HG03432 (cell line): ENCODE data around the gene GRWD1.

Source experiments
- ATAC-seq: cut with Tn5 transposase; IDR thresholded peaks from one replicate; pipeline ENCODE4 v1.9.1; 2021; ENCODE audit warnings: mild to moderate bottlenecking, moderate library complexity; ENCODE audit not compliant: unreplicated experiment

Gene GRWD1

GRCh38 chr19:48455171-48455907 is 9.6 kb downstream of the GRWD1 start, which contains the start of gene KCNJ14:
Gene KCNJ14 (plus strand): TSS chr19:48455574. CDS start chr19:48461725, 6,151 bp downstream.
- no peak for ATAC-seq

- ATAC-seq, result no peak
Measured at GRCh38 chr19:48455908-48456562, 10.3 kb downstream of the GRWD1 start.

DNA sequence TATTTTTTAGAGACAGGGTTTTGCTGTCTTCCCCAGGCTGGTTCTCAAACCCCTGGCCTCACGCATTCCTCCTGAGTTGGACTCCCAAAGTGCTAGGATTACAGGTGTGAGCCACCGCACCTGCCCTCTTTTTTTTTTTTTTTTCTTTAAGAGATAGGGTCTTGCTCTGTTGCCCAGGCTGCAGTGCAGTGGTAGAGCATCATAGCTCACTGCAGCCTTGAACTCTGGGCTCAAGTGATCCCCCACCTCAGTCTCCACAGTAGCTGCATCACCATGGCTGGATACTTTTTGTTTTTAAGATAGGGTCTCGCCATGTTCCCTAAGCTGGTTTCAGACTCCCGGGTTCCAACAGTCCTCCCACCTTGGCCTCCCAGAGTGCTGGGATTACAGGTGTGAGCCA is 11.1 kb downstream of the GRWD1 start:
- ATAC-seq, result no peak

DNA sequence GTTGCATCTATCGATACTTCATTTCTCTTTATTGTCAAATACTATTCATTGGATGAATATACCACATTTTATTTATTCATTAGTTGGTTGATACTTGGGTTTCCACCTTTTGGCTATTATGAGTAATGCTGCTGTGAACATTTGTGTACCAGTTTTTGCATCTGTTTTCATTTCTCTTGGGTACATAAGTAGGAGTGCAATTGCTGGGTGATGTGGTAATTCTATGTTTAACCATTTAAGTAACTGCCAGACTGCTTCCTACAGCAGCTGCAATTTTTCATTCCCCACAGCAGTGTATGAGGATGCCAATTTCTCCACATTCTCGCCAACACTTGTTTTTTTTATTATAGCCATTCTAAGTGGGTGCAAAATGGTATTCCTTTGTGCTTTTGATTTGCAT is 12.2 kb downstream of the GRWD1 start:
- ATAC-seq, result no peak

DNA sequence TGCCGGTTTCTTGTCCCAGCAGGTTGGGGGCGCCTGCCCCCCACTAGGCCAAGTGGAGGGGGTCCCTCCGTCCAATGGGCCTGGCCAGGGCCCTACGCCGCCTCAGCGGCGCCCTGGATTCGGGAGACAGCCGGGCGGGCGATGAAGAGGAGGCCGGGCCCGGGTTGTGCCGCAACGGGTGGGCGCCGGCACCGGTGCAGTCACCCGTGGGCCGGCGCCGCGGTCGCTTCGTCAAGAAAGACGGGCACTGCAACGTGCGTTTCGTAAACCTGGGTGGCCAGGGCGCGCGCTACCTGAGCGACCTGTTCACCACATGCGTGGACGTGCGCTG is 15.8 kb downstream of the GRWD1 start:
- ATAC-seq, result no peak

GRCh38 chr19:48461982-48462655 is 16.3 kb downstream of the GRWD1 start:
- no peak for ATAC-seq

DNA sequence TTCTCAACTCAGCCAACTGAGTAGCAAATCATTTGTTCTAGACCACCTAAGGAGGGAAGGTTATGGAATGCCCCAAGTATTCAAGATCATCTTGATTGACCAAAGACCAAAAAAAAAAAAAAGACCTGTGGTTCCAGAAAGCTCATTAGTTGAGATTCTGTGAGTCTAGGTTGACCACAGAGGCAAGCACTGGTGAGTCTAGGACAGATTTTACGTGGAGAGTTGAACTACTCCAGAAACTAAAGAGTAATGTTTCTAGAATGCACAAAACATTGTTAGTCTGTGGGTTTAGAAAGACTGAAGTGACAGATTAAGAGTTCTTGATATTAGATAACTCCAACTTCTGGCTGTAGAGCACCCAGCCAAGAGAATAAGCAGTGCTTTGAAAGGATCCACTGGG is 19.4 kb downstream of the GRWD1 start:
- no peak for ATAC-seq

DNA sequence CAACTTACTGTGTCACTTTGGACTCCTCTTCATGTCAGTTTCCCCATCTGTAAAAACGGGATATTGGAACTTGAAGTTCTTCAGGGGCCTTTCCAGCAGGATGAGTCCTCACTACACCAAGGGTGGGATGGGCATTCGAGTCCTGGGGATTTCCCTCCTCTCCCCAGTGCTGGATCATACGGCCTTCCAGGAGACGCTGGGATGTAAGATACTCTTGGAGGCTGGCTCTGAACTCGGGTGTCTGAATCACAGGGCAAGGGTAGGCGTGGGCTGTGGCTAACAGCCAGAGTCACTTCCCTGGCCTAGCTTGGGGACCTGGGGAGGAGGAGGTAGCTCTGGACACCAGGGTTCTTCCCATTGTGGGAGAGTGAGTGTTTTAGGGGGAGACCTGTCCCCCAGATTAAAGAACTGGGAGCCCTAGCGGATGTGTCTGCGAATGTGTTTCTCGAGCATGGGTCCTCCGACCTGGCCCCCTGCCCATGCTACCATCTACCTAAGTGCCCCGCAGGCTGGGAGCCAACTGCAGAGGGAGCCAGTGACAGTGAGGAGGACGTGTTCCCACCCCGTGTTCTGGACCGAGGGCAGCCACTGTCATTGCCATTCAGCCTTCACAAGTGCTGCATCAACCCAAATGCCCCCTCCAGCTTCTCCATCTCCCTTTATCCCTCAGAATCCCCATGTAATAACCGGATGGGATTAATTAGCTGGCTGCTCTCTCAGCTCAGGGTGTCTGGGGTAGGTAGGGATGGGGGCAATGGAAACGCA is 21.0 kb downstream of the GRWD1 start:
- ATAC-seq, result no peak

DNA sequence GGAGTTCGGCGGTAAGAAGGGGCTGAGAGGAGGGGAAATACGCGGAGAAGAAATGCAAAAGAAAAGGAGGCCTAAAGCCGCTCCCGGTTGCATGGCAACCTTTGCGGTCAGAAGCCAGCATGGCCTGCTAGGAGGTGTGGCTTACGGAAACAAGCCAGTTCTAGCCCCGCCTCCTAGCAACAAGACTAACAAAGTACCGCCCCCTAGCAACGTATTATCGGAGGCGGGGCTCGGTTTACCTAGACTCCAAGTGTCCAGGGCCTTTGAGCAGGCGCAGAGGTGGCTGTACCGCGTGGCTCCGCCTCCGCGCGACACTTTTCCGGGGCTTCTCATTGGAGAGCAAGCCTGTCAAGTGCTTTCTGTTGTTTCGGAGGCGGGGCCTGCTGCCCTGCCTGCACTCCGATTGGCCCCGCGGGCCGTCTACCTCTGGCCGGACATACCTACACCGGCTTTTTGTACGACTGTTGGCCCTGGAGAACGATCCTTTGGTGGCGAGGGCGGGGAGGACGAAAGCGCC is 23.0 kb downstream of the GRWD1 start:
- peak; percentile 90 for ATAC-seq

DNA sequence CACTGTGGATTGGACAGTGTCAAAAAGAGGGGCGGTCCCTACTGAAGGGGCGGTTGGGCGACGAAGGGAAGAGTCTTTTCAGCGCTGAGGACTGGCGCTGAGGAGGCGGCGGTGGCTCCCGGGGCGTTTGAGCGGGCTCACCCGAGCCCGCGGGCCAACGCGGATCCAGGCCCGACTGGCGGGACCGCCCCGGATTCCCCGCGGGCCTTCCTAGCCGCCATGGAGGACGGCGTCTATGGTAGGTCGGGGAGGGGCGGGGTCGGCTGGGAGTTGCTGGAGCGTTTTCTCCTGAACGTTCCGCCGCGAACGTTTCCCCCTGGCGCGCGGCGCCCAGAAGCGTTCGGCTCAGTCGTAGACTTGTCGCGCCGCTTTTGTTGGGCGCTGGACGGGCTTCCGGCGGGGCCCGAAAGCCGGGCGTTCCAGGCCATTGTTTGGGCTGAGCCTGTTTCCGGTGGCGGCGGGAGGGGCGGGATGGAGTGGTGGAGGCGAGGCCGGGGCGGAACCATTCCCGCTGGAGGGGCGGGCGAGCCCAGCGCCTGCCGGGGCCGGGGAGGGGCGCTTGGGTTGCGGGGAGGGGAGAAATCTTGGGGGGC is 23.6 kb downstream of the GRWD1 start, which contains the start of gene CYTH2:
Gene CYTH2 (plus strand): TSS at position 81 of the 593 bp plus-strand sequence. CDS start 139 bp downstream, at position 220.
- peak; percentile 29 for ATAC-seq

GRCh38 chr19:48469934-48470680 is 24.3 kb downstream of the GRWD1 start:
- no peak for ATAC-seq

DNA sequence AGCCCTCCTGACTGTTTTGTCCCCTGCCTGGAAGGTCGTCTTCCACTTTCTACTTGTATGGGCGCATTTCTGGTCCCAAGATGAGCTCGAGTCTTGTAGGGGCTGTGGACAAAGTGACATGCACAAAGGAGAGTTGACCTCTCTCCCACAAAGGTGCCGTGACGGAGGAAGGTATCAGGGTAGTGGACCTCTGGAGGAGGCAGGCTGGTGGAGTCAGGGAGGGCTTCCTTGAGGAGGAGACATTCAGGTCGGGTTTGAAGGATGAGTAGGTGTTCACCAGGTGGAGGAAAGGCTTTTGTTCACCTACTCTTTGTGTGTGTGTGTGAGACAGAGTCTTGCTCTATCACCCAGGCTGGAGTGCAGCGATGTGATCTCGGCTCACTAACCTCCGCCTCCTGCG is 25.1 kb downstream of the GRWD1 start:
- no peak for ATAC-seq

DNA sequence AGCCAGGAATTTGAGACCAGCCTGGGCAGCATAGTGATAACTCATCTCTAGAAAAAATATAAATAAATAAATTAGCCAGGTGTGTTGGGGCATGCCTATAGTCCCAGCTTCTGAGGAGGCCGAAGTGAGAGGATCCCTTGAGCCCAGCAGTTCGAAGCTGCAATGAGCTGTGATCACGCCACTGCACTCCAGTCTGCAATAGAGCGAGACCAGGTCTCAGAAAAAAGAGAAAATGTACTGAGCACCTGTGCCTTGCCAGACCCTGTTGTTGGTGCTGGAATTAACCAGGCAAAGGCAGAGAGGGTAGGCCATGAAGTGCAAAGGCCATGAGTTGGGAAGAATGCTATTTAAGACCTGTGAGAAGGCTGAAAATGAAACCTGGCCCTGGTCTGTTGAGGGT is 26.1 kb downstream of the GRWD1 start:
- no peak for ATAC-seq

- no peak for ATAC-seq
Measured at GRCh38 chr19:48473161-48473966, 27.6 kb downstream of the GRWD1 start.

GRCh38 chr19:48474084-48474592 is 28.4 kb downstream of the GRWD1 start:
- no peak for ATAC-seq

GRCh38 chr19:48475369-48476068 is 29.7 kb downstream of the GRWD1 start:
- ATAC-seq, result no peak

- no peak for ATAC-seq
Measured at GRCh38 chr19:48476176-48476575, 30.4 kb downstream of the GRWD1 start.

- ATAC-seq, result no peak
Measured at GRCh38 chr19:48477067-48477685, 31.4 kb downstream of the GRWD1 start.
